Measurements from ENCODE around the gene LIN54.

DNA sequence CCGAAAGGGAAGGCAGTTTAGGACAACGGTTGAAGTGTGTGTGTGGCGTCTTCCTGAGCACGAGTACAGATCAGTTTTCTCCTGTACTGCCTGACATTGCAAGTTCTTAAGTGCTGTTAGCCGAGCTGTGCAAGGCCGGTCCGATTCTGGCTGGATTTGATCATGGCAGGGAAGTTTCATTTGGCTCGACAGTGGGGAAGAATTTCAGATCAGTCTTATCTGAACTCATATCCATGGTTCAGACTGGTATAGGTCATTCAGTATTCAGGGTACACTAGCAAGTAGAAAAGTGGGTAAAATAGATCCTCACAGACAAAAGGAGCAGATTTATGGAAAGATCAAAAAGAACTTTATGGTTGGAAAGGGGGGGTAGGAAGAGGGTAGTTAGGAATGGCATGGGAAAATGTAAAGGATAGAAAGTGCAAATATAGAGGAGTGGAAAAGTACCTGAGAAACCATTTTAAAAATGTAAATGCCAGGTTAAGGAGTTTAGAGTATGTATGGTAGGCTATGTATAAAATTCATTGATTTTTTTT, 109.4 kb downstream of the LIN54 start:
- TF ChIP-seq, protein P1, sequence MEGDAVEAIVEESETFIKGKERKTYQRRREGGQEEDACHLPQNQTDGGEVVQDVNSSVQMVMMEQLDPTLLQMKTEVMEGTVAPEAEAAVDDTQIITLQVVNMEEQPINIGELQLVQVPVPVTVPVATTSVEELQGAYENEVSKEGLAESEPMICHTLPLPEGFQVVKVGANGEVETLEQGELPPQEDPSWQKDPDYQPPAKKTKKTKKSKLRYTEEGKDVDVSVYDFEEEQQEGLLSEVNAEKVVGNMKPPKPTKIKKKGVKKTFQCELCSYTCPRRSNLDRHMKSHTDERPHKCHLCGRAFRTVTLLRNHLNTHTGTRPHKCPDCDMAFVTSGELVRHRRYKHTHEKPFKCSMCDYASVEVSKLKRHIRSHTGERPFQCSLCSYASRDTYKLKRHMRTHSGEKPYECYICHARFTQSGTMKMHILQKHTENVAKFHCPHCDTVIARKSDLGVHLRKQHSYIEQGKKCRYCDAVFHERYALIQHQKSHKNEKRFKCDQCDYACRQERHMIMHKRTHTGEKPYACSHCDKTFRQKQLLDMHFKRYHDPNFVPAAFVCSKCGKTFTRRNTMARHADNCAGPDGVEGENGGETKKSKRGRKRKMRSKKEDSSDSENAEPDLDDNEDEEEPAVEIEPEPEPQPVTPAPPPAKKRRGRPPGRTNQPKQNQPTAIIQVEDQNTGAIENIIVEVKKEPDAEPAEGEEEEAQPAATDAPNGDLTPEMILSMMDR (IDR thresholded peaks at IDR 0.05): no peak
- TF ChIP-seq EP300 (IDR thresholded peaks at IDR 0.05): no peak

Measured in sigmoid colon (tissue), 4 donors.